ENCODE results near the gene HIVEP1. TPM values are rescaled to one million over a fixed set of nuclear protein-coding genes. Genes with fewer than 3 reads are reported as not detected.
"Not testable (repeated sequence)": the region's sequence is repeated elsewhere in the genome, so short reads cannot be mapped to it uniquely, and the experiment has no call there.

The HIVEP1 gene
- total RNA-seq, 2 experiments from 2014 or later: 22.1 to 22.6 TPM

GRCh38 chr6:12152023-12152970 is 140.2 kb downstream of the HIVEP1 start:
- Histone ChIP-seq H4K20me1 (ENCODE audit: insufficient read depth, low read length) (no peaks in the 10 kb centered on the region), H3K9me2 (ENCODE audit: insufficient read depth, low read length) (no peaks in the 10 kb centered on the region), H2AFZ (ENCODE audit: low read length) (no peak overlapping the region), H3K4me2 (ENCODE audit: low read length) (no peak overlapping the region), H3K9me3 (ENCODE audit: low read length) (no peaks in the 10 kb centered on the region), H3K4me3 (ENCODE audit: low read depth, low read length, poor library complexity, severe bottlenecking) (no peak overlapping the region), H3K27ac (ENCODE audit: low read depth, low read length, poor library complexity, severe bottlenecking) (no peak overlapping the region), H3K4me1 (ENCODE audit: insufficient read depth, low read length, poor library complexity, severe bottlenecking) (peaks cover 6% of the 10 kb centered on the region), H3K79me2 (ENCODE audit: insufficient read depth, low read depth, low read length) (no peaks in the 10 kb centered on the region), H3K36me3 (ENCODE audit: insufficient read depth, low read length) (no peaks in the 10 kb centered on the region)
- no peak for DNase-seq (ENCODE audit: low spot score)
- ChIA-PET POLR2A (no interaction called here), CTCF (ENCODE audit: unreplicated experiment) (no interaction called here)
- intact Hi-C loops (cut with micrococcal nuclease; ENCODE audit: unreplicated experiment): loop anchor here (10.0 kb wide), 1 partner anchor 453 kb away; no protein-coding TSS in a partner anchor
- TF ChIP-seq, protein P1, sequence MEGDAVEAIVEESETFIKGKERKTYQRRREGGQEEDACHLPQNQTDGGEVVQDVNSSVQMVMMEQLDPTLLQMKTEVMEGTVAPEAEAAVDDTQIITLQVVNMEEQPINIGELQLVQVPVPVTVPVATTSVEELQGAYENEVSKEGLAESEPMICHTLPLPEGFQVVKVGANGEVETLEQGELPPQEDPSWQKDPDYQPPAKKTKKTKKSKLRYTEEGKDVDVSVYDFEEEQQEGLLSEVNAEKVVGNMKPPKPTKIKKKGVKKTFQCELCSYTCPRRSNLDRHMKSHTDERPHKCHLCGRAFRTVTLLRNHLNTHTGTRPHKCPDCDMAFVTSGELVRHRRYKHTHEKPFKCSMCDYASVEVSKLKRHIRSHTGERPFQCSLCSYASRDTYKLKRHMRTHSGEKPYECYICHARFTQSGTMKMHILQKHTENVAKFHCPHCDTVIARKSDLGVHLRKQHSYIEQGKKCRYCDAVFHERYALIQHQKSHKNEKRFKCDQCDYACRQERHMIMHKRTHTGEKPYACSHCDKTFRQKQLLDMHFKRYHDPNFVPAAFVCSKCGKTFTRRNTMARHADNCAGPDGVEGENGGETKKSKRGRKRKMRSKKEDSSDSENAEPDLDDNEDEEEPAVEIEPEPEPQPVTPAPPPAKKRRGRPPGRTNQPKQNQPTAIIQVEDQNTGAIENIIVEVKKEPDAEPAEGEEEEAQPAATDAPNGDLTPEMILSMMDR (conservative IDR thresholded peaks at IDR 0.05; ENCODE audit: low read length): no peak
- TF ChIP-seq EZH2phosphoT487 (IDR thresholded peaks at IDR 0.05; ENCODE audit: borderline replicate concordance, low read depth, low read length): no peak
- BruUV-seq (replicated peaks): no TSS peak

DNA sequence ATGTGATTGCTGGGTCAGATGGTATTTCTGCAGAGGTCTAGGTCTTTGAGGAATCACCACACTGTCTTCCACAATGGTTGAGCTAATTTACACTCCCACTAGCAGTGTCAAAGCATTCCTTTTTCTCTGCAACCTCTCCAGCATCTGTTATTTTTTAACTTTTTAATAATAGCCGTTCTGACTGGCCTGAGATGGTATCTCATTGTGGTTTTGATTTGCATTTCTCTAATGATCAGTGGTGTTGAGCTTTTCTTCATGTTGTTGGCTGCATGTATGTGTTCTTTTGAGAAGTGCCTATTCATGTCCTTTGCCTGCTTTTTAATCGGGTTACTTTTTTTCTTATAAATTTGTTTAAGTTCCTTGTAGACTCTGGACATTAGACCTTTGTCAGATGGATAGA is 143.7 kb downstream of the HIVEP1 start:
- H4K20me1 ChIP-seq (ENCODE audit: insufficient read depth, low read length); CTCF ChIA-PET (ENCODE audit: unreplicated experiment); H3K9me2 ChIP-seq (ENCODE audit: insufficient read depth, low read length); BruUV-seq (replicated peaks); H3K4me2 ChIP-seq (ENCODE audit: low read length); H3K9me3 ChIP-seq (ENCODE audit: low read length); DNase-seq (ENCODE audit: low spot score); H3K27ac ChIP-seq (ENCODE audit: low read depth, low read length, poor library complexity, severe bottlenecking); H3K79me2 ChIP-seq (ENCODE audit: insufficient read depth, low read depth, low read length); H3K4me1 ChIP-seq (ENCODE audit: insufficient read depth, low read length, poor library complexity, severe bottlenecking); H3K4me3 ChIP-seq (ENCODE audit: low read depth, low read length, poor library complexity, severe bottlenecking); H2AFZ ChIP-seq (ENCODE audit: low read length); H3K36me3 ChIP-seq (ENCODE audit: insufficient read depth, low read length): not testable (repeated sequence)
- intact Hi-C loops (cut with micrococcal nuclease; ENCODE audit: unreplicated experiment): loop anchor here (10.0 kb wide), 1 partner anchor 449 kb away; no protein-coding TSS in a partner anchor
- POLR2A ChIA-PET: interaction anchor here (0.9 kb wide), 1 partner anchor 25 kb away, joined by 3 read pairs; no protein-coding TSS in a partner anchor

DNA sequence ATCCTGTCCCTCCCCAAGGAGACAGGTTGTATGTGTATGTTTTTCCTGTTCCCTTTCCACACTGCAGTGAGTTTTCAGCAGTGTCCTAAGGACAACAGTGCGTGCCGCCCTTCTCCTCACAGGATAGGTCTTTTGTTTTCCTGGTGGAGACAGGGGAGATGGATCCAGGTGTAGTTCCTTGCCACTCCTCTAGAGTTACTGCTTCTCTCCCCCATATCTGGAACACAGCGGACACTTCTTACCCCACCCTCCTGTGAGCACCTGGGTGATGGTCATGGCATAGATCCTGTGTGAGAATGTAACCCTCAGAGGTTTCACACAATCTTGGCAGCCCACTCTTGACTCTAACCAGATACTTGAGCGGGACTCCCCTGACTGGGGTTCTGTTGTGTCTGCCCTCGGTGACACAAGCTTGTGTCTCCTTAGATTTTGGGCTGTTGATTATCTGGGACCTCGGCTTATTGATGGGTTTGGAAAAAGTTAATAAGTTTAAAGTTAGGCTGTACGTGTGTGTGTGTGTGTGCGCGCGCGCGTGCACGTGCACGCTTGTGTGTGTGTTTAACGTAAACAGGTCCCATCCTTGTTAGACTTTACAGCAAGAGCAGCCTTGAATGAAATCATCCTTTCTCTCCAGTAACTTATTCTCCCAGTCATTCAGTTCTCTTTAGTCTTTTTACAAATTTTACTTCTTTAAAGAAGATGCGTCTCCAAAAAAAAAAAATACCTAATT is 146.7 kb downstream of the HIVEP1 start:
- H3K79me2 ChIP-seq (ENCODE audit: insufficient read depth, low read depth, low read length): no peaks in the 10 kb centered on the region
- H3K9me2 ChIP-seq (ENCODE audit: insufficient read depth, low read length): peaks cover 3% of the 10 kb centered on the region; the same call in 1 of the 2 replicates
- CTCF ChIA-PET (ENCODE audit: unreplicated experiment): no interaction called here
- H3K4me1 ChIP-seq (ENCODE audit: insufficient read depth, low read length, poor library complexity, severe bottlenecking): no peaks in the 10 kb centered on the region
- peaks cover 18% of the 10 kb centered on the region for H3K36me3 ChIP-seq (ENCODE audit: insufficient read depth, low read length)
- H2AFZ ChIP-seq (ENCODE audit: low read length): no peak overlapping the region
- H4K20me1 ChIP-seq (ENCODE audit: insufficient read depth, low read length): no peaks in the 10 kb centered on the region
- intact Hi-C loops (cut with micrococcal nuclease; ENCODE audit: unreplicated experiment): loop anchor here (10.0 kb wide), 1 partner anchor 446 kb away; no protein-coding TSS in a partner anchor
- POLR2A ChIA-PET: no interaction called here
- H3K27ac ChIP-seq (ENCODE audit: low read depth, low read length, poor library complexity, severe bottlenecking): no peak overlapping the region
- no peak overlapping the region for H3K4me2 ChIP-seq (ENCODE audit: low read length)
- no peaks in the 10 kb centered on the region for H3K9me3 ChIP-seq (ENCODE audit: low read length)
- no peak for DNase-seq (ENCODE audit: low spot score)
- H3K4me3 ChIP-seq (ENCODE audit: low read depth, low read length, poor library complexity, severe bottlenecking): no peak overlapping the region
- no TSS peak for BruUV-seq (replicated peaks)
- TF ChIP-seq, protein P1 (conservative IDR thresholded peaks at IDR 0.05; ENCODE audit: low read length): no peak
- no peak for TF ChIP-seq EZH2phosphoT487 (IDR thresholded peaks at IDR 0.05; ENCODE audit: borderline replicate concordance, low read depth, low read length)
